GM21825 (cell line): ENCODE results near the gene PLXNA1.

ENCODE experiments used
- ATAC-seq: cut with Tn5 transposase; IDR thresholded peaks from one replicate; pipeline ENCODE4 v1.9.1; 2021; ENCODE audit warnings: mild to moderate bottlenecking, moderate library complexity; ENCODE audit not compliant: unreplicated experiment

The PLXNA1 gene

DNA sequence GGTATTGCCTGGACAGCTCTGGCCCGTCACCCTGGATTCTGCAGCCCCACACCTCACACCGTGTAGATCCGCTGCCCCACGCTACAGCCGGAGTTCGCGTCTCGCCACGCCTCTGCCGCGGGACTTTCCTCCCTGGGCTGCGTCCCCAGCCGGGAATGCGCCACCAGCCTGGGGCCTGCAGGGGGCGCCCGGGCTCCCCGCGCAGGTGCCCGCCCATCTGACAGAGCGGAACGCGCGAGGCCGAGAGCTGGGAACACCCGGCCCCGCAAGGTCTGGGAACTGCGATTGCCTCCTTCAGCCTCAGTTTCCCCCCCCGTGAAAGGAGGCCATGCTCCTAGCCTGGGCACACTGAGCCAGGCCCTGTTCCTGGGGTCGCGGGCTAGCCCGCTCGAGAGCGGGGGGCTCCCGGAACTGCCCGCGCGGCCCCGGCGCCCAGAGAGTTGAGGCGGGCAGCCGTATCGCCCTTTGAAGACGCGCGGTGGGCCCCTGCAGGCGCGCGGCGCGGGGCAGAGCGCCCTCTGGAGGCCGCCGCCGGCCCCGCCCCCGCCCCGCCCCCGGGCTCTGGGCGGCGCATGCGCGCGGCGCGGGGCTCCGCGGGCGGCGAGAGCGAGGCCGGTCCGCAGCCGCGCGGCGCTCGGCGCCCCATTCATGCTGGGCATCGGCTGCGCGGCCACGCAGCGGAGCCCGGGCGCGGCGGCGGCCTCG, at the start of gene PLXNA1:
Gene PLXNA1 (plus strand): TSS at position 645 of the 705 bp plus-strand sequence. CDS start 5,479 bp downstream, outside the sequence.
- peak; percentile 53 for ATAC-seq

GRCh38 chr3:126934031-126934531, 48.8 kb upstream of the PLXNA1 start:
- no peak for ATAC-seq

- ATAC-seq, result no peak
Measured at GRCh38 chr3:126934991-126935390, 47.9 kb upstream of the PLXNA1 start.

DNA sequence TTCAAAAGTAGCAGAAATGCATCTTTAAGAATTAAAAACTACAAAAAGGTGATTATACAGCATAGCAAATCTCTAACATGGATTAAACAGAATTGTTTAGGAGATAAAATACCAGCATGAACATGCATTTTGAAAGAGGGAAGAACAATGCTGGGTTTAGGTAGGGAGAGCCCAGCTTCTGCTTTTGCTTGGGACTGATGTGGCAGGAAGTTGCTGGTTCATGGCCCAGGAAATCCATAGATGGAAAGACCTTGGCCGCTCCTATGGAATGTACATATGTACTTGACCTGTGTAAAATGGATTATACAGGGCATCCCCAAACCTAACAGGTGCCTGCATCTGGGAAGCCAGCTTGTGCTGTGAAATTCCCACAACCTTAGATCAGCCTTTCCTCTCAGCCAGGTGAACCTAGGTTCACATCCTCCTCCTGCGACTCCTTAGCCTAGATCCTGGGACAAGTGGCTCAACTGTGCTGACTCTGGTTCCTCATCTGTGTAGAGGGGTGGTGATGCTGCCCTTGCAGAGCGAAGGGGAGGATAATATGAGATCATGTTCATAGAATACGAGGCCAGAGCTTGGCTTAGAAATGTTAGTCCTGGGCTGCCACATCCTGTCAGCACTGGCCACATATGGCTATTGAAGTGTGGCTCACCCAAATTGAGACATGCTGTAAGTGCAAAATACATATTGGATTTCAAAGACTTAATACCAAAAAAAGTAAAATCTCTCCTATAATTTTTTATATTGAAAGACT, 47.0 kb upstream of the PLXNA1 start:
- ATAC-seq, result no peak

DNA sequence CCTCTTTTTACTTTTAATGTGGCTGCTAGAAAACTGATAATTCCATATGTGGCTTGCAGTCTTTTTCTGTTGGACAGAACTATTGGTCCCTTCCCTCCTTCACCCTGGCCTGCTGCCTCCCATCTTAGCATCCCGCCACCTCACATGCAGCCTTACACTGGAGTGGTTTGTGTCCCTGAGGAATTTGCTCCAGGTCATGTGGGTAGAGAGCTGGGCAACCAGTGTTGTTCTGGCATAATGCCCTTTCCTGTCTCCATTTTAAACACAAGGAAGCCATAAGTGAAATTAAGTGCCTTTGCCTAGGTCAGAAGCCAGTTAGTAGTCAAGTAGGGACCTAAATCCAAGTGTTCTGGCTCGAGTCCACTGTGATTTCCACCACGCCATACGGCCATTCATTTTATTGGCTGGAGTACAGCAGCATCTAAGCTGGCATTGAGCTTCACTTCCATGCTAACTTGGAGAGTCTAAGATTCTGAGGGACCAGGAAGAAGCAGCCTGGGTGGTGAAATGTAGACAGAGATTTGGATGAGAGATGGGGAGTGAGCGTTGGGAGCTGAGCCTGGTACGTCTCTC, 46.0 kb upstream of the PLXNA1 start:
- no peak for ATAC-seq

DNA sequence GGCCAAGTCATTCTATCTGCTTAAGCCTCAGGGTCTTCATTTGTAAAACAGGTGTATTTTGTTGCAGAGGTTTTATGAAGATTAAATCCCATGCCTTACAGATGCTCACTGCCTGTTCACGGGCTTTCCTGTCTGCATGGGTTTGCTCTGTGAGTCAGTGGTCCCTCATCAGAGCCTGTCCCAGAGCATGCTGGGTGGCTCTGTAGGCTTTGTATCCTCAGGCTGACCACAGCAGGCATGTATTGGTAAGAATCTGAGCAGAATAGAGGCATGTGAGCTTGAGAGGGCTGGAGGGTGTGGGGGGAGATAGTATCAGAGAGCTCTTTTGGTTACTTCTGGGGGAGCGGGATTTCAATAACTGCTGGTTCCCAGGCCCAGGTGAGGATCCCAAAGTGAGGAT, 45.4 kb upstream of the PLXNA1 start:
- no peak for ATAC-seq

- ATAC-seq, result no peak
Measured at GRCh38 chr3:126937973-126938372, 44.9 kb upstream of the PLXNA1 start.

DNA sequence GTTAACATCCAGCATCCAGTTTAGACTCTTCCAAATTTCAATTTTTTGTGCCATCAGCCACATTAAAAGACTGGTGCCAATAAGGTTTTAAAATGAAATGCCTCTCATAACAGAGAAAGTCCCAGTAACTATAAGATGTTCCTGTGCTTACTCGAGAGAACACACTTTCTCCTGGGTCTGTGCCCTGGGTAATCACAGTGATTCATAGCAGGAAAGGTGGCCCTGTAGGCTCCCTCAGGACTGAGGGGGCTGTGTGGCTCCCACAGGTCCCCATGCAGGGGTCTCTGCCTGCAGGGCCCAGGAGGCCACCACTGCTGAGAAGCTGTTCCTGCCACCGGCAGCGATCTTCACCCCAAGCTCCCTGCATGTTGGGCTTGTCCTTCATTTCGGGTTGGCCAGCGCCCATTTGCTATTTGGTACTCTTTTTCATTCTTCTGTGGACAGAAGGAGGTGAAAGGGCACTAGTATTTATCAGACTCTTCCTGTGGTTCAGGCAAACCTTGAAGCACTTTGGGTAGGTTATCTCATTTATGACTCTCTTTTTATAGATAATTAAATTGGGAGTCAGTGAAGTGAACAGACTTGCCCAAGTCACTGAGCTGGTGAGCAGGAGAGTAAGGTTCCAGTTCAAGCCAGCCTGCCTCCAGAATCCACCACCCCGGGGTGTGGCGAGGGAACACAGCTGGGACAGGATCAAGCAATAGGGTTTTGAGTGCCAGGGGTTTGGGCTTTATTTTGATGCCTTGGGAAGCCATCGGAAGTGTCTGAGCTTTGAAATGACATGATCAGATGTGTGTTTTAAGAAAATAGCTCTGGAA, 44.2 kb upstream of the PLXNA1 start:
- no peak for ATAC-seq

- ATAC-seq, result no peak
Measured at GRCh38 chr3:126939338-126939718, 43.6 kb upstream of the PLXNA1 start.

DNA sequence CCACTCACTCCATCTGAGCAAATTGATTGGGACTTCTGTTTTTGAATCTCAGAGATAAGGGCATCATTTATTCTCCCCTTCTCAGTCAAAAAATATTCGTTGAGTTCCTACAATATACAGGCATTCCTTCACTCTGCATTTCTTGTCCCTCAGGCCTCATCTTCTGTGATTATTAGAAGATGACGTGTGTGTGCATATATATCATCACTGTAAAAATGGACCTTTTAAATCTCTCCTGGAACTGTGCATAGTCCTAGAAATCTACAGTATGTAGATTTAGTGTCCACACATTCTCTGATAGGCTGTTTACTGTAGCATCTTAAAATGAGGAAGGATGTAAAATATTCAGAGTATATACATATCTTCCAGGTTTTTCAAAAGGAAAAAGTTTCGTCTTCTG, 43.2 kb upstream of the PLXNA1 start:
- ATAC-seq, result no peak

DNA sequence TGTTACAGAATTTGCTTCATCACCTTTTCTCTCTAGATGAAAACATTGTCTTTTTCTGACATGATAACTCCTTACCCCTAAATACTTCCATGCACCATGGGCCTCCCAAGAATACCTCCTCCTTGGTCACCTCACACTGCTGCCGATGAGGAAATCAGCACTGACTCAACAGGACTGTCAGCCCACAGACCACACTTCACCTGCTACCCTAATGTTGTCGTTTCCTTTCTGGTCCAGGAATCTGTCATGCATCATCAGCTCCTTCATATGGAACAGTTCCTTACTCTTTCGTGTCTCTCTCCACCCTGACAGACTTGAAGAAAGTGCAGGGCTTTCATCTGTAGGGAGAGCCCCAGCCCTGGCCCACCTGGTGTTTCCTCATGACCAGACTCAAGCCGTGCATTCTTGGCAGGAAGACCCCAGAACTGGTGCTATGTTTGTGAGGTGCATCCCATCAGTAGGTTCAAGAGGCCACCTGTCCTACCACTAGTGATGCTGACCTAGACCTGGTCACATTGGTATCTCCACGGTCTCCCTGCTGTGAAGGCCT, 41.1 kb upstream of the PLXNA1 start:
- no peak for ATAC-seq

GRCh38 chr3:126944089-126944965, 38.6 kb upstream of the PLXNA1 start:
- ATAC-seq, result no peak

DNA sequence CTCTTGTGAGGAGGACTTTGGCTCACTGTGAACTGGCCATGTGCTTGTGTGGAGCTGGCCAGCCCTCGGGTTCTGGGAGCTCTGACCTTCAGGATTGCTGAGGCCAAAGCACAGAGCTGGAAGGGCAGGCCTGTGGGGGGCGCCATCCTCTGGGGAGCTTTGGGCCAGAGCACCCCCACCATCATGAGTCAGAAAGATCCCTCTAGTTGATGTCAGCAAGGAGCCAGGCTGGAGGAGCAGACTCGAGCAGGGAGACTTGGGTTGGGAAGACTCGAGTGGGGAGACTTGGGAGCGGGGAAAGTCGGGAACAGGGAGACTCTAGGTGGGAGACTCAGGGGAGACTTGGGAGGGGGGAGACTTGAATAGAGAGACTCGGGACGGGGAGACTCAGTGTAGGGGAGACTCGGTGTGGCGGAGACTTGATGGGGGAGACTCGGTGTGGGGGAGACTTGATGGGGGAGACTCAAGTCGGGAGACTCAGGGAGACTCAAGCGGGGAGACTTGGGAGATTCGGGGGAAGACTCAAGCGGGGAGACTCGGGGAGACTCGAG, 37.7 kb upstream of the PLXNA1 start:
- ATAC-seq, result no peak

- no peak for ATAC-seq
Measured at GRCh38 chr3:126945891-126946290, 37.0 kb upstream of the PLXNA1 start.

DNA sequence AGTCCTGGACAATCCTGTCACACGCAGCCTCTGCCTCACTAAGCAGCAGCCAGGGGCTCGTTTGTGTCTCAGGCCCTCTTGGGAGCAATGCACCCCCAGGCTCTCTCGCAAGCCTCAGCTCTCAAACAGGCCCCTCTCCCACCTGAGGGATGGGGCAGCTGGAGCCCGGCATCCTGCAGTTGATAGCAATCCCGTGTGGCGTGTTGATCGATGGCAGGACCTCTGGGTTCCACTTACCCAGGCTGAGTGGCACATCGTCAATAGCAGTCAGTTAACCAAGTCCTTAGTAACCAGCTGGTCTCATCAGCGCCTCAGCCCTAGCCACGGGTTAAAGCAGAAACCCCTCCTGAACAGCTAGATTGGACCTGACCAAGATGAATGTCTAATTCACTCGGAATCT, 36.5 kb upstream of the PLXNA1 start:
- ATAC-seq, result no peak

DNA sequence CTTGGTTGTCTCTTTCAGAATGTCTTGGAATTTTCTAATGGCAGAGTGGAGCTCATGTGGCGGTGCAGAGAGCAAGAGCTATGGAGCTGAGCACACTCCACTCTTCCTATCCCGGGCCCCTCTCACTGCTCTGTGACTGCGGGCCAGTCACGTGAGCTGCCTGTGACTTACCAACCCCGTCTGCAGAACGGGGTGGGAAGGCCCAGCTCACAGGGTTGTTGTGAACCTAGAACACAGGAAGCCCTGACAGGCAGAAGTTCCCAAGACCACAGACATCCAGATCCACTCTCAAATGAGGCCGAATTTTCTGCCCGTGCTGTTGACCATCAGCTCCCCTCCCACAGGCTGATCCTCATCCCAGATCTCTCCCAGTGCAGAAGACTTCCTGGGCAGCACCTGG, 35.5 kb upstream of the PLXNA1 start:
- no peak for ATAC-seq

DNA sequence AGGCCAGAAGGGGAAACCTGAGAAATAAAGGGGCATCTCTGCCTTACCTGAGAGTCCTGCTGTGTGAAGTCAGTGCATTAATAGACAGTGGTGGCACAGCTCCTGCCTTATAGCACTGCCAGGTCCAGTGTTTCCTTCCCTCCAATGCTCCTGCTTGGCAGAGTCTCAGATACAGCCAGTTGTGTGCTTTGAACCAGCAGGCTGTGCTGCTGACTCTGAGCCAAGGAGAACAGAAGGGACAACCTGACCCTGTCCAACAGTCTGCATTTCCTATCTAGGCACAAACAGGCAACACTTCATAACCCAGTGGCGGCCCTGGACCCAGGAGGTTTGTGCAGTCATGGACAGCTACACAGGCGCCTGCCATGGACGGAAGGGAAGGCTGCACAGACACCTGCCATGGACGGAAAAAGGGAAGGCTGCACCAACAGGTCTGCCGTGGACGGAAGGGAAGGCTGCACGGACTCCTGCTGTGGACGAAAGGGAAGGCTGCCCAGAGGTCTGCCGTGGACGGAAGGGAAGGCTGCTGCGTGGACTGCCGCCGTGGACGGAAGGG, 33.9 kb upstream of the PLXNA1 start:
- no peak for ATAC-seq

DNA sequence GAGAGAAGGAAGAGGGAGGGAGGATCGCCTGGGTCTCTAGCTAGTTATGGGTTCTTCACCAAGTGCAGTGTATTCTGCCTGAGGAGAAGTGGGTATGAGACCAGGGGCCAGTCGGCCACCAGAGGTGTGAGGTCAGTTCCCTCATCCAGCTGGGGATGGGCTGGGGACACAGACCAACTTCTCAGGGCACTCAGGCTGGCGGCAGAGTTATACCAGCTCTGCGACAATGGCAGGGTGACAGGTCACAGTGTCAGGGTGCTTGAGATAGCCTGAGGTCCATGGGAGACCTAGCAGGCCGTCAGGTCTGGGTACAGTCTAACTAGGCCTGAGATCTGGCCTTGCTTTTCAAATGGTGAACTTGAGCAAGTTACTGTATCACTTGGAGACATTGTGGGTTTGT, 31.4 kb upstream of the PLXNA1 start:
- ATAC-seq, result no peak

DNA sequence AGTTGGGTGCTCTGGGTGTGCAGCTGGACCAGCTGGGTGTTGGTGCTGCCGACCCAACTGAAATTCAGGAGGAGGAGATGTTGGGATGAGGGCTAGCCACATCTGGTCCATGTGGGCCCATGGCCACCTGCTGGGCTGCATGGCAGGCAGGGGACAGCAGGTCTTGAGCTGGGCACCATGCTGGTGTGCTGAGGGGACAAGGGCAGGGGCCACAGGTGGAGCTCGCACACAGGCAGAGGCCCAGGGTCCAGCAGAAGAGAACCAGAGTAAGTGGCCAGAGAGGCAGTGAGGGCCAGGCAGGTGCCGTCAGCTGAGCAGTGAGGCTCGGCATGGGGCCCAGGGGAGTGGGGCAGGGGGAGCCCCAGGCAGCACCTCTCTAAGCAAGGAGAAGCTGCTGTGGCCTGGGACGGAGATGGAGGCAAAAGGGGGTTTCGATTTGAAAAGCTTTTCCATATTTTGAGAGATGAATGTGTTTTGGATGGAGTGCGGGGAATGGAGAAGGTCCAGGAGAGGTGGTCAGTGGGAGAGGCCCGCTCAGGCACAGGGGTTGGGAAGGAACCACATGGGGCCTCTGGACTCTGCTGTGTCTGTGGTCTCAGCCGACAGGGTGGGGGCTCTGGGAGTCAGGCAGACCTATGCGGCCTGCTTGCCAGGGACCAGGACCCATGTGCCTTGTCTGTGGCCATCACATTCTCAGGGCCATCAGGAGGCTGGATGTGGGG, 30.5 kb upstream of the PLXNA1 start:
- no peak for ATAC-seq
